HG03521 (cell line): Measurements from ENCODE around the gene TNPO3.
"Not testable (repeated sequence)": the region's sequence is repeated elsewhere in the genome, so short reads cannot be mapped to it uniquely, and the experiment has no call there.

Source experiments
- ATAC-seq: cut with Tn5 transposase; IDR thresholded peaks from one replicate; pipeline ENCODE4 v1.9.1; 2021; ENCODE audit warnings: mild to moderate bottlenecking, moderate library complexity; ENCODE audit not compliant: unreplicated experiment

Gene TNPO3

GRCh38 chr7:128963327-128963757, 91.6 kb downstream of the TNPO3 start:
- peak; percentile 68 for ATAC-seq

GRCh38 chr7:128962899-128963298, 92.0 kb downstream of the TNPO3 start:
- ATAC-seq, result peak; percentile 18

GRCh38 chr7:128961030-128961659, 93.8 kb downstream of the TNPO3 start:
- ATAC-seq, result no peak

GRCh38 chr7:128959296-128959695, 95.6 kb downstream of the TNPO3 start:
- ATAC-seq, result no peak

GRCh38 chr7:128955981-128956380, 98.9 kb downstream of the TNPO3 start:
- ATAC-seq, result no peak

GRCh38 chr7:128954830-128955802, 99.8 kb downstream of the TNPO3 start:
- ATAC-seq, result peak; percentile 56

GRCh38 chr7:128954150-128954549, 100.8 kb downstream of the TNPO3 start:
- ATAC-seq, result no peak

- ATAC-seq, result no peak
These were observed 103.6 kb downstream of the TNPO3 start for GRCh38 chr7:128951296-128951695.

GRCh38 chr7:128948976-128949760, 105.7 kb downstream of the TNPO3 start:
- ATAC-seq, result no peak

GRCh38 chr7:128948312-128948973, 106.5 kb downstream of the TNPO3 start:
- ATAC-seq, result no peak

- ATAC-seq, result no peak
These were observed 107.1 kb downstream of the TNPO3 start for GRCh38 chr7:128947854-128948253.

GRCh38 chr7:128946936-128947830, 107.7 kb downstream of the TNPO3 start:
- ATAC-seq, result no peak

- ATAC-seq, result no peak
These were observed 109.1 kb downstream of the TNPO3 start for GRCh38 chr7:128945668-128946366.

GRCh38 chr7:128944487-128945236, 110.2 kb downstream of the TNPO3 start:
- ATAC-seq, result no peak

- not testable (repeated sequence) for ATAC-seq
These were observed 111.7 kb downstream of the TNPO3 start for GRCh38 chr7:128943251-128943650.

- no peak for ATAC-seq
These were observed 112.9 kb downstream of the TNPO3 start for GRCh38 chr7:128941946-128942526.

- ATAC-seq, result no peak
These were observed 113.5 kb downstream of the TNPO3 start for GRCh38 chr7:128941323-128941890.
